GM19328 (cell line): Measurements from ENCODE around the gene TRPM1.

Experiments
- ATAC-seq: cut with Tn5 transposase; IDR thresholded peaks from one replicate; pipeline ENCODE4 v1.9.1; 2021; ENCODE audit warnings: mild to moderate bottlenecking, moderate library complexity; ENCODE audit not compliant: unreplicated experiment

Gene TRPM1

GRCh38 chr15:30984542-30984941, 117.0 kb downstream of the TRPM1 start:
- no peak for ATAC-seq

- ATAC-seq: no peak
These were observed 117.4 kb downstream of the TRPM1 start for GRCh38 chr15:30984118-30984517.

GRCh38 chr15:30979457-30979856, 122.1 kb downstream of the TRPM1 start:
- ATAC-seq: no peak

GRCh38 chr15:30978328-30978727, 123.2 kb downstream of the TRPM1 start:
- no peak for ATAC-seq

- no peak for ATAC-seq
These were observed 127.4 kb downstream of the TRPM1 start for GRCh38 chr15:30974112-30974511.

- no peak for ATAC-seq
These were observed 128.1 kb downstream of the TRPM1 start for GRCh38 chr15:30973379-30973778.

- no peak for ATAC-seq
These were observed 131.8 kb downstream of the TRPM1 start for GRCh38 chr15:30969724-30970123.

- ATAC-seq: no peak
These were observed 137.8 kb downstream of the TRPM1 start for GRCh38 chr15:30963681-30964080.

GRCh38 chr15:30962659-30963058, 138.9 kb downstream of the TRPM1 start:
- no peak for ATAC-seq

GRCh38 chr15:30962079-30962478, 139.4 kb downstream of the TRPM1 start:
- ATAC-seq: no peak

- ATAC-seq: no peak
These were observed 143.3 kb downstream of the TRPM1 start for GRCh38 chr15:30958219-30958618.

GRCh38 chr15:30956216-30957124, 145.1 kb downstream of the TRPM1 start:
- ATAC-seq: no peak

- no peak for ATAC-seq
These were observed 146.9 kb downstream of the TRPM1 start for GRCh38 chr15:30954674-30955073.

- ATAC-seq: no peak
These were observed 147.7 kb downstream of the TRPM1 start for GRCh38 chr15:30953731-30954378.

- ATAC-seq: no peak
These were observed 148.3 kb downstream of the TRPM1 start for GRCh38 chr15:30953183-30953582.
